Suprapubic skin (tissue), 4 donors: Measurements from ENCODE around the gene AP4E1.

Source experiments
- EP300 ChIP-seq: sonication (generic); formaldehyde crosslinking; IDR thresholded peaks from one replicate; pipeline ENCODE4 v1.6.1; 2017; ENCODE audit warnings: antibody characterized with exemption
- POLR2A ChIP-seq, 2 donors: fragments of 450-650 bp; IDR thresholded peaks; one replicate each; pipeline ENCODE4 v1.6.1; 2017; ENCODE audit warnings: antibody characterized with exemption in 2 of 2, mild to moderate bottlenecking in 2 of 2, moderate library complexity in 2 of 2
- POLR2AphosphoS5 ChIP-seq, 3 donors: sonication (generic); formaldehyde crosslinking; IDR thresholded peaks; one replicate each; pipeline ENCODE4 v1.6.1; 2017; ENCODE audit warnings: antibody characterized with exemption in 3 of 3
- TF ChIP-seq, protein P1 (sequence below), 2 donors: fragments of 200-600 bp in 1 of 2; fragments of 450-650 bp in 1 of 2; sonication (generic) in 1 of 2; IDR thresholded peaks; one replicate each; pipeline ENCODE4 v1.5.1; 2016 to 2019; ENCODE audit warnings: antibody characterized with exemption in 2 of 2, mild to moderate bottlenecking in 1 of 2, moderate library complexity in 1 of 2

DNA sequence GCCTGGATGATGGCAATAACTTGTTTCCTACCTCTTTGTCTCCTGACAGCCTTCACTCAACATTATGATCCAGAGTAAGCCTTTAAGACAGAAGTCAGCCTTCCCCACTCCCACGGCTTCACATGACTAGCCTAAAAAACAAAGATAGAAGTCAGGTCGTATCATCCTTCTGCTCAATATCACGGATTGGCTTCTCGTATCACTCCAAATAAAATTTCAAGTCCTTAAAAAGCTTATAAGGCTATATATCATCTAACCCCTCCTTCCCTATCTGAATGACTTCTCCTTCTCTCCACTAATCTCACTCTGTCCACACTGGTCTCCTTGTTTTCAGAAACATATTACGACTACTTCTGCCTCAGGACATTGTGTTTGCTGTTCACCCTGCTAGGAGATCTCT lies 47.7 kb upstream of the AP4E1 start:
- TF ChIP-seq, protein P1, sequence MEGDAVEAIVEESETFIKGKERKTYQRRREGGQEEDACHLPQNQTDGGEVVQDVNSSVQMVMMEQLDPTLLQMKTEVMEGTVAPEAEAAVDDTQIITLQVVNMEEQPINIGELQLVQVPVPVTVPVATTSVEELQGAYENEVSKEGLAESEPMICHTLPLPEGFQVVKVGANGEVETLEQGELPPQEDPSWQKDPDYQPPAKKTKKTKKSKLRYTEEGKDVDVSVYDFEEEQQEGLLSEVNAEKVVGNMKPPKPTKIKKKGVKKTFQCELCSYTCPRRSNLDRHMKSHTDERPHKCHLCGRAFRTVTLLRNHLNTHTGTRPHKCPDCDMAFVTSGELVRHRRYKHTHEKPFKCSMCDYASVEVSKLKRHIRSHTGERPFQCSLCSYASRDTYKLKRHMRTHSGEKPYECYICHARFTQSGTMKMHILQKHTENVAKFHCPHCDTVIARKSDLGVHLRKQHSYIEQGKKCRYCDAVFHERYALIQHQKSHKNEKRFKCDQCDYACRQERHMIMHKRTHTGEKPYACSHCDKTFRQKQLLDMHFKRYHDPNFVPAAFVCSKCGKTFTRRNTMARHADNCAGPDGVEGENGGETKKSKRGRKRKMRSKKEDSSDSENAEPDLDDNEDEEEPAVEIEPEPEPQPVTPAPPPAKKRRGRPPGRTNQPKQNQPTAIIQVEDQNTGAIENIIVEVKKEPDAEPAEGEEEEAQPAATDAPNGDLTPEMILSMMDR (IDR thresholded peaks at IDR 0.05), result no peak
- TF ChIP-seq EP300 (no peak), POLR2AphosphoS5 (IDR thresholded peaks at IDR 0.05) (no peak), POLR2A (IDR thresholded peaks at IDR 0.05) (no peak)
